OCI-LY7 (cell line): Measurements from ENCODE around the gene LAMA3.

Experiments used
- CTCF ChIP-seq: fragments of 200-600 bp; sonication (generic); conservative IDR thresholded peaks from 2 replicates; pipeline ENCODE4 v1.5.1; 2014; ENCODE audit warnings: mild to moderate bottlenecking, antibody characterized with exemption, low read length, moderate library complexity, mixed read lengths
- EZH2phosphoT487 ChIP-seq: fragments of 200-600 bp; sonication (generic); IDR thresholded peaks from 2 replicates; pipeline ENCODE4 v1.6.1; 2018; ENCODE audit warnings: low read depth, borderline replicate concordance, mild to moderate bottlenecking, mixed run types, antibody characterized with exemption, low read length, moderate library complexity, mixed read lengths

GRCh38 chr18:23929362-23929930, 240.2 kb downstream of the LAMA3 start:
- TF ChIP-seq CTCF (no peak), EZH2phosphoT487 (no peak)
